ENCODE measurements around the gene PIGM.

Gene PIGM

GRCh38 chr1:160068225-160068624 is 36.4 kb upstream of the PIGM start:
- Histone ChIP-seq H3K4me3 (ENCODE audit: low read depth, low read length, poor library complexity, severe bottlenecking) (no peak overlapping the region), H3K4me1 (ENCODE audit: insufficient read depth, low read length, severe bottlenecking) (peaks cover 12% of the 10 kb centered on the region), H3K36me3 (ENCODE audit: insufficient read depth, low read length) (no peaks in the 10 kb centered on the region)

GRCh38 chr1:160066829-160067745 is 35.3 kb upstream of the PIGM start:
- H3F3A ChIP-seq (ENCODE audit: insufficient read depth, low read length) = no peaks in the 10 kb centered on the region
- no peak overlapping the region for H3K4me3 ChIP-seq (ENCODE audit: low read depth, low read length, poor library complexity, severe bottlenecking)
- H4K20me1 ChIP-seq (ENCODE audit: insufficient read depth, low read length) = no peaks in the 10 kb centered on the region
- no peaks in the 10 kb centered on the region for H3K9me3 ChIP-seq (ENCODE audit: low read length)
- no peak overlapping the region for H3K4me2 ChIP-seq (ENCODE audit: low read length)
- no peak overlapping the region for H2AFZ ChIP-seq (ENCODE audit: low read length)
- H3K27ac ChIP-seq (ENCODE audit: low read depth, low read length, poor library complexity, severe bottlenecking) = no peak overlapping the region
- H3K4me1 ChIP-seq (ENCODE audit: insufficient read depth, low read length, severe bottlenecking) = peaks cover 12% of the 10 kb centered on the region
- no peak for TF ChIP-seq EZH2 (IDR thresholded peaks at IDR 0.05; ENCODE audit: borderline replicate concordance, low read length)
- no peak for TF ChIP-seq CTCF (IDR thresholded peaks at IDR 0.05; ENCODE audit: low read length)
- no peaks in the 10 kb centered on the region for H3K79me2 ChIP-seq (ENCODE audit: insufficient read depth, low read length)
- H3K27me3 ChIP-seq (ENCODE audit: insufficient read depth, low read length) = no peaks in the 10 kb centered on the region; the same call in none of the 2 replicates
- no peaks in the 10 kb centered on the region for H3K36me3 ChIP-seq (ENCODE audit: insufficient read depth, low read length)
- H3K9ac ChIP-seq (ENCODE audit: low read length) = no peak overlapping the region
- H3K9me2 ChIP-seq (ENCODE audit: low read depth, low read length) = no peaks in the 10 kb centered on the region

More at GRCh38 chr1:160068225-160068624, 36.4 kb upstream of the PIGM start:
- H4K20me1 ChIP-seq (ENCODE audit: insufficient read depth, low read length) = no peaks in the 10 kb centered on the region
- no peaks in the 10 kb centered on the region for H3F3A ChIP-seq (ENCODE audit: insufficient read depth, low read length)
- no peak overlapping the region for H3K27ac ChIP-seq (ENCODE audit: low read depth, low read length, poor library complexity, severe bottlenecking)
- no peaks in the 10 kb centered on the region for H3K79me2 ChIP-seq (ENCODE audit: insufficient read depth, low read length)
- H3K9me2 ChIP-seq (ENCODE audit: low read depth, low read length) = no peaks in the 10 kb centered on the region
- no peaks in the 10 kb centered on the region for H3K9me3 ChIP-seq (ENCODE audit: low read length)
- no peak for TF ChIP-seq CTCF (IDR thresholded peaks at IDR 0.05; ENCODE audit: low read length)
- no peak for TF ChIP-seq EZH2 (IDR thresholded peaks at IDR 0.05; ENCODE audit: borderline replicate concordance, low read length)
- H3K9ac ChIP-seq (ENCODE audit: low read length) = no peak overlapping the region
- no peaks in the 10 kb centered on the region; the same call in 1 of the 2 replicates for H3K27me3 ChIP-seq (ENCODE audit: insufficient read depth, low read length)
- no peak overlapping the region for H2AFZ ChIP-seq (ENCODE audit: low read length)
- no peak overlapping the region for H3K4me2 ChIP-seq (ENCODE audit: low read length)

- Histone ChIP-seq H3K9me3 (ENCODE audit: low read length) (no peaks in the 10 kb centered on the region), H3K79me2 (ENCODE audit: insufficient read depth, low read length) (no peaks in the 10 kb centered on the region), H3K9me2 (ENCODE audit: low read depth, low read length) (no peaks in the 10 kb centered on the region), H4K20me1 (ENCODE audit: insufficient read depth, low read length) (no peaks in the 10 kb centered on the region), H3K9ac (ENCODE audit: low read length) (no peak overlapping the region), H3K36me3 (ENCODE audit: insufficient read depth, low read length) (no peaks in the 10 kb centered on the region), H3K27me3 (ENCODE audit: insufficient read depth, low read length) (no peaks in the 10 kb centered on the region; the same call in none of the 2 replicates), H3F3A (ENCODE audit: insufficient read depth, low read length) (no peaks in the 10 kb centered on the region), H3K4me2 (ENCODE audit: low read length) (no peak overlapping the region), H3K4me1 (ENCODE audit: insufficient read depth, low read length, severe bottlenecking) (peaks cover 2% of the 10 kb centered on the region), H3K4me3 (ENCODE audit: low read depth, low read length, poor library complexity, severe bottlenecking) (no peak overlapping the region), H3K27ac (ENCODE audit: low read depth, low read length, poor library complexity, severe bottlenecking) (no peak overlapping the region), H2AFZ (ENCODE audit: low read length) (no peak overlapping the region)
- no peak for TF ChIP-seq CTCF (IDR thresholded peaks at IDR 0.05; ENCODE audit: low read length)
- no peak for TF ChIP-seq EZH2 (IDR thresholded peaks at IDR 0.05; ENCODE audit: borderline replicate concordance, low read length)
These were observed 33.0 kb upstream of the PIGM start for GRCh38 chr1:160064746-160065145.

All from OCI-LY1 (cell line).